HG03457 (cell line): Measurements from ENCODE around the gene SLAMF1.
"Not testable (repeated sequence)": the region's sequence is repeated elsewhere in the genome, so short reads cannot be mapped to it uniquely, and the experiment has no call there.

Source experiments
- ATAC-seq: cut with Tn5 transposase; IDR thresholded peaks from one replicate; pipeline ENCODE4 v1.9.1; 2021; ENCODE audit warnings: moderate number of reproducible peaks; ENCODE audit not compliant: unreplicated experiment

Gene SLAMF1

GRCh38 chr1:160640359-160641123 lies 6.3 kb downstream of the SLAMF1 start:
- no peak for ATAC-seq

- ATAC-seq = no peak
These were observed 7.2 kb downstream of the SLAMF1 start for GRCh38 chr1:160639652-160640051.

- no peak for ATAC-seq
These were observed 7.9 kb downstream of the SLAMF1 start for GRCh38 chr1:160638926-160639325.

- ATAC-seq = no peak
These were observed 8.3 kb downstream of the SLAMF1 start for GRCh38 chr1:160638540-160638857.

GRCh38 chr1:160637821-160638539 lies 8.9 kb downstream of the SLAMF1 start:
- no peak for ATAC-seq

GRCh38 chr1:160637065-160637464 lies 9.8 kb downstream of the SLAMF1 start:
- no peak for ATAC-seq

- ATAC-seq = no peak
These were observed 10.3 kb downstream of the SLAMF1 start for GRCh38 chr1:160636547-160636946.

GRCh38 chr1:160636076-160636475 lies 10.8 kb downstream of the SLAMF1 start:
- no peak for ATAC-seq

- ATAC-seq = no peak
These were observed 12.0 kb downstream of the SLAMF1 start for GRCh38 chr1:160634543-160635491.

GRCh38 chr1:160633330-160633903 lies 13.4 kb downstream of the SLAMF1 start:
- no peak for ATAC-seq

- no peak for ATAC-seq
These were observed 14.7 kb downstream of the SLAMF1 start for GRCh38 chr1:160631983-160632625.

GRCh38 chr1:160630523-160631451 lies 16.1 kb downstream of the SLAMF1 start:
- ATAC-seq = no peak

- ATAC-seq = no peak
These were observed 17.3 kb downstream of the SLAMF1 start for GRCh38 chr1:160629286-160630210.

- no peak for ATAC-seq
These were observed 18.0 kb downstream of the SLAMF1 start for GRCh38 chr1:160628799-160629263.

- ATAC-seq = not testable (repeated sequence)
These were observed 19.1 kb downstream of the SLAMF1 start for GRCh38 chr1:160627677-160628289.

- ATAC-seq = no peak
These were observed 20.1 kb downstream of the SLAMF1 start for GRCh38 chr1:160626509-160627342.
